WTC11 (cell line): Measurements from ENCODE around the gene ZNF232. TPM values are rescaled to one million over a fixed set of nuclear protein-coding genes. Genes with fewer than 3 reads are reported as not detected.
"Not testable (repeated sequence)": the region's sequence is repeated elsewhere in the genome, so short reads cannot be mapped to it uniquely, and the experiment has no call there.

Source experiments
- ATAC-seq: fragments of 200-7000 bp; cut with Tn5 transposase; 2 replicates; pipeline ENCODE4 v1.10.0; 2021; ENCODE audit warnings: mild to moderate bottlenecking, moderate library complexity
- CTCF ChIA-PET: fragments of 300-600 bp; sonication (Branson Sonifier 250); formaldehyde crosslinking; loops from one replicate; lab custom pipeline; 2021; ENCODE audit warnings: antibody characterized with exemption; lab: Charles Lee
- POLR2A ChIA-PET: fragments of 350-600 bp; sonication (Branson Sonifier 250); formaldehyde crosslinking; loops from one replicate; lab custom pipeline; 2021; ENCODE audit warnings: antibody characterized with exemption; lab: Charles Lee
- DNase-seq: peaks from one replicate; pipeline ENCODE4 v3.0.0; 2021; ENCODE audit warnings: low spot score
- H3K27ac Mint-ChIP-seq: 2 replicates; pipeline ENCODE4 v1.8.0; 2021; ENCODE audit warnings: mixed read lengths
- H3K27me3 Mint-ChIP-seq: 2 replicates; pipeline ENCODE4 v1.8.0; 2021; ENCODE audit warnings: low read depth, mild to moderate bottlenecking, moderate library complexity, mixed read lengths
- H3K36me3 Mint-ChIP-seq: 2 replicates; pipeline ENCODE4 v1.8.0; 2021; ENCODE audit warnings: mixed read lengths
- H3K4me1 Mint-ChIP-seq: 2 replicates; pipeline ENCODE4 v1.8.0; 2022; ENCODE audit warnings: mixed read lengths
- H3K4me3 Mint-ChIP-seq: 2 replicates; pipeline ENCODE4 v1.8.0; 2021; ENCODE audit warnings: mild to moderate bottlenecking, moderate library complexity, mixed read lengths
- H3K9me3 Mint-ChIP-seq: 2 replicates; pipeline ENCODE4 v1.8.0; 2021; ENCODE audit warnings: mixed read lengths
- ELF4 ChIP-seq: sonication (generic); formaldehyde crosslinking; IDR thresholded peaks from 2 replicates; pipeline ENCODE4 v1.8.1; 2022; ENCODE audit warnings: low read depth, mild to moderate bottlenecking, moderate library complexity, missing genetic modification reagents
- GABPB1 ChIP-seq: sonication (generic); formaldehyde crosslinking; IDR thresholded peaks from 2 replicates; pipeline ENCODE4 v1.8.1; 2023; ENCODE audit warnings: mild to moderate bottlenecking, missing genetic modification reagents
- HMGA2 ChIP-seq: fragments of 250-450 bp; sonication (Bioruptor Pico); IDR thresholded peaks from 2 replicates; pipeline ENCODE4 v1.4.0; 2021; ENCODE audit warnings: mild to moderate bottlenecking, moderate library complexity
- KAT7 ChIP-seq: sonication (generic); formaldehyde crosslinking; IDR thresholded peaks from 2 replicates; pipeline ENCODE4 v1.8.1; 2023; ENCODE audit warnings: missing genetic modification reagents, mild to moderate bottlenecking, borderline replicate concordance
- NFE2L1 ChIP-seq: sonication (generic); formaldehyde crosslinking; IDR thresholded peaks from 2 replicates; pipeline ENCODE4 v1.8.1; 2023; ENCODE audit warnings: missing genetic modification reagents
- NR2C2 ChIP-seq: sonication (generic); formaldehyde crosslinking; IDR thresholded peaks from 2 replicates; pipeline ENCODE4 v1.8.0; 2022; ENCODE audit warnings: mild to moderate bottlenecking, missing genetic modification reagents
- OVOL2 ChIP-seq: fragments of 250-450 bp; sonication (Bioruptor Pico); IDR thresholded peaks from 2 replicates; pipeline ENCODE4 v1.9.0; 2021; ENCODE audit warnings: mild to moderate bottlenecking, borderline replicate concordance
- RORB ChIP-seq: fragments of 250-450 bp; sonication (Bioruptor Pico); IDR thresholded peaks from 2 replicates; pipeline ENCODE4 v1.9.0; 2021; ENCODE audit warnings: mild to moderate bottlenecking
- SOX15 ChIP-seq: fragments of 250-450 bp; sonication (Bioruptor Pico); IDR thresholded peaks from 2 replicates; pipeline ENCODE4 v1.9.0; 2021; ENCODE audit warnings: mild to moderate bottlenecking
- TP53 ChIP-seq: sonication (generic); formaldehyde crosslinking; IDR thresholded peaks from 2 replicates; pipeline ENCODE4 v1.8.1; 2023; ENCODE audit warnings: mild to moderate bottlenecking, missing genetic modification reagents
- ZNF232 ChIP-seq: sonication (generic); formaldehyde crosslinking; IDR thresholded peaks from 2 replicates; pipeline ENCODE4 v1.8.0; 2022; ENCODE audit warnings: mild to moderate bottlenecking, missing genetic modification reagents
- ZNF263 ChIP-seq: sonication (generic); formaldehyde crosslinking; IDR thresholded peaks from 2 replicates; pipeline ENCODE4 v1.8.1; 2022; ENCODE audit warnings: low read depth, mild to moderate bottlenecking, moderate library complexity, missing genetic modification reagents
- total RNA-seq: library from RNA; stranded (reverse); gene quantifications from 3 replicates; pipeline ENCODE4 v1.2.3, GENCODE V29; 2021
- TF ChIP-seq, protein P1 (sequence below): sonication (generic); formaldehyde crosslinking; IDR thresholded peaks from 2 replicates; pipeline ENCODE4 v1.8.1; 2022; ENCODE audit warnings: low read depth, mild to moderate bottlenecking, moderate library complexity, missing genetic modification reagents, borderline replicate concordance
- TF ChIP-seq, protein P2 (sequence below): sonication (generic); formaldehyde crosslinking; conservative IDR thresholded peaks from 2 replicates; pipeline ENCODE4 v1.8.1; 2023; ENCODE audit warnings: mild to moderate bottlenecking, low read depth, missing genetic modification reagents, moderate library complexity
- TF ChIP-seq, protein P3 (sequence below): fragments of 250-450 bp; sonication (Bioruptor Pico); IDR thresholded peaks from 2 replicates; pipeline ENCODE4 v1.9.0; 2021; ENCODE audit warnings: mild to moderate bottlenecking
- TF ChIP-seq, protein P4 (sequence below): sonication (generic); formaldehyde crosslinking; IDR thresholded peaks from 2 replicates; pipeline ENCODE4 v1.8.0; 2022; ENCODE audit warnings: mild to moderate bottlenecking, missing genetic modification reagents
- TF ChIP-seq, protein P5 (sequence below): sonication (generic); formaldehyde crosslinking; IDR thresholded peaks from 2 replicates; pipeline ENCODE4 v1.8.1; 2023; ENCODE audit warnings: mild to moderate bottlenecking, moderate library complexity, missing genetic modification reagents
- TF ChIP-seq, protein P6 (sequence below): fragments of 250-450 bp; sonication (Bioruptor Pico); IDR thresholded peaks from 2 replicates; pipeline ENCODE4 v1.9.0; 2021; ENCODE audit warnings: mild to moderate bottlenecking, borderline replicate concordance
- TF ChIP-seq, protein P7 (sequence below): sonication (generic); formaldehyde crosslinking; IDR thresholded peaks from 2 replicates; pipeline ENCODE4 v1.8.0; 2022; ENCODE audit warnings: mild to moderate bottlenecking, missing genetic modification reagents

The ZNF232 gene
- total RNA-seq, 1 experiment from 2014 or later: 21.7 TPM

DNA sequence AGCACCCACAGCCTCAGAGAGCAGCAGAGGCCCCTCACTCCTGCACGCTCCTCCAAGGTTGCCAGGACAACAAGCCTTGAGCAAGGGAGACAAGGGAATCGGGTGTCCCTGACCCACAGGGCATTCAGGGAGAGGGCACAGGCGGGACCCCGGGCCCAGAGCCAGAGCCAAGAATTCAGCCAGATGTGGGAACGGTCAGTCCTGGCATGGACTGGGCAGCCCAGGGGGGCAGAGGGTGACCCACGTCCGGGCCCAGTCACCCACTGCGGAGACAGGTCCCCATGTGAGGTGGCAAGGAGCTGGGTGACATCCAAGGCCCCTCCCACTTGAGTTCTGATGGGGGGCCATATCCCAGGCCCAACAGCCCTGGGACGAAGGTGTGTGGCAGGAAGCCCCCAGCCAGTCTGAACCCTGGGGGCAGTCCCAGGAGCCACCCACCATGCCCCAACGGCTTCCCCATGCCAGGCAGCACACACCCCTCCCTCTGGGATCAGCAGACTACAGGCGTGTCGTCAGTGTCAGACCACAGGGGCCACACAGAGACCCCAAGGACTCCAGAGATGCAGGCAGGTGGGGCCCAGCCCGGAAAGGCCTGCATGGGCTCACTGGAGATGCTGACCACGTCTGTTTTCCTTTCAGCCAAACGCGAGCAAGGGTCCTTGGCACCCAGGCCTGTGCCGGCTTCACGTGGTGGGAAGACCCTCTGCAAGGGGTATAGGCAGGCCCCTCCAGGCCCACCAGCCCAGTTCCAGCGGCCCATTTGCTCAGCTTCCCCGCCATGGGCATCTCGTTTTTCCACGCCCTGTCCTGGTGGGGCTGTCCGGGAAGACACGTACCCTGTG lies 27.2 kb upstream of the ZNF232 start:
- Mint-ChIP-seq H3K36me3 (no peaks in the 10 kb centered on the region), H3K4me1 (no peaks in the 10 kb centered on the region), H3K9me3 (peaks cover 4% of the 10 kb centered on the region), H3K27me3 (no peaks in the 10 kb centered on the region; the same call in 1 of the 2 replicates), H3K4me3 (no peak overlapping the region), H3K27ac (no peak overlapping the region)
- TF ChIP-seq NR2C2: no peak
- TF ChIP-seq, protein P1, sequence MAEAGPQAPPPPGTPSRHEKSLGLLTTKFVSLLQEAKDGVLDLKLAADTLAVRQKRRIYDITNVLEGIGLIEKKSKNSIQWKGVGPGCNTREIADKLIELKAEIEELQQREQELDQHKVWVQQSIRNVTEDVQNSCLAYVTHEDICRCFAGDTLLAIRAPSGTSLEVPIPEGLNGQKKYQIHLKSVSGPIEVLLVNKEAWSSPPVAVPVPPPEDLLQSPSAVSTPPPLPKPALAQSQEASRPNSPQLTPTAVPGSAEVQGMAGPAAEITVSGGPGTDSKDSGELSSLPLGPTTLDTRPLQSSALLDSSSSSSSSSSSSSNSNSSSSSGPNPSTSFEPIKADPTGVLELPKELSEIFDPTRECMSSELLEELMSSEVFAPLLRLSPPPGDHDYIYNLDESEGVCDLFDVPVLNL (CRISPR knock-in tag): no peak
- TF ChIP-seq, protein P2, sequence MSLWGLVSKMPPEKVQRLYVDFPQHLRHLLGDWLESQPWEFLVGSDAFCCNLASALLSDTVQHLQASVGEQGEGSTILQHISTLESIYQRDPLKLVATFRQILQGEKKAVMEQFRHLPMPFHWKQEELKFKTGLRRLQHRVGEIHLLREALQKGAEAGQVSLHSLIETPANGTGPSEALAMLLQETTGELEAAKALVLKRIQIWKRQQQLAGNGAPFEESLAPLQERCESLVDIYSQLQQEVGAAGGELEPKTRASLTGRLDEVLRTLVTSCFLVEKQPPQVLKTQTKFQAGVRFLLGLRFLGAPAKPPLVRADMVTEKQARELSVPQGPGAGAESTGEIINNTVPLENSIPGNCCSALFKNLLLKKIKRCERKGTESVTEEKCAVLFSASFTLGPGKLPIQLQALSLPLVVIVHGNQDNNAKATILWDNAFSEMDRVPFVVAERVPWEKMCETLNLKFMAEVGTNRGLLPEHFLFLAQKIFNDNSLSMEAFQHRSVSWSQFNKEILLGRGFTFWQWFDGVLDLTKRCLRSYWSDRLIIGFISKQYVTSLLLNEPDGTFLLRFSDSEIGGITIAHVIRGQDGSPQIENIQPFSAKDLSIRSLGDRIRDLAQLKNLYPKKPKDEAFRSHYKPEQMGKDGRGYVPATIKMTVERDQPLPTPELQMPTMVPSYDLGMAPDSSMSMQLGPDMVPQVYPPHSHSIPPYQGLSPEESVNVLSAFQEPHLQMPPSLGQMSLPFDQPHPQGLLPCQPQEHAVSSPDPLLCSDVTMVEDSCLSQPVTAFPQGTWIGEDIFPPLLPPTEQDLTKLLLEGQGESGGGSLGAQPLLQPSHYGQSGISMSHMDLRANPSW: no peak
- TF ChIP-seq, protein P3, sequence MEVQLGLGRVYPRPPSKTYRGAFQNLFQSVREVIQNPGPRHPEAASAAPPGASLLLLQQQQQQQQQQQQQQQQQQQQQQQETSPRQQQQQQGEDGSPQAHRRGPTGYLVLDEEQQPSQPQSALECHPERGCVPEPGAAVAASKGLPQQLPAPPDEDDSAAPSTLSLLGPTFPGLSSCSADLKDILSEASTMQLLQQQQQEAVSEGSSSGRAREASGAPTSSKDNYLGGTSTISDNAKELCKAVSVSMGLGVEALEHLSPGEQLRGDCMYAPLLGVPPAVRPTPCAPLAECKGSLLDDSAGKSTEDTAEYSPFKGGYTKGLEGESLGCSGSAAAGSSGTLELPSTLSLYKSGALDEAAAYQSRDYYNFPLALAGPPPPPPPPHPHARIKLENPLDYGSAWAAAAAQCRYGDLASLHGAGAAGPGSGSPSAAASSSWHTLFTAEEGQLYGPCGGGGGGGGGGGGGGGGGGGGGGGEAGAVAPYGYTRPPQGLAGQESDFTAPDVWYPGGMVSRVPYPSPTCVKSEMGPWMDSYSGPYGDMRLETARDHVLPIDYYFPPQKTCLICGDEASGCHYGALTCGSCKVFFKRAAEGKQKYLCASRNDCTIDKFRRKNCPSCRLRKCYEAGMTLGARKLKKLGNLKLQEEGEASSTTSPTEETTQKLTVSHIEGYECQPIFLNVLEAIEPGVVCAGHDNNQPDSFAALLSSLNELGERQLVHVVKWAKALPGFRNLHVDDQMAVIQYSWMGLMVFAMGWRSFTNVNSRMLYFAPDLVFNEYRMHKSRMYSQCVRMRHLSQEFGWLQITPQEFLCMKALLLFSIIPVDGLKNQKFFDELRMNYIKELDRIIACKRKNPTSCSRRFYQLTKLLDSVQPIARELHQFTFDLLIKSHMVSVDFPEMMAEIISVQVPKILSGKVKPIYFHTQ: no peak
- TF ChIP-seq, protein P4, sequence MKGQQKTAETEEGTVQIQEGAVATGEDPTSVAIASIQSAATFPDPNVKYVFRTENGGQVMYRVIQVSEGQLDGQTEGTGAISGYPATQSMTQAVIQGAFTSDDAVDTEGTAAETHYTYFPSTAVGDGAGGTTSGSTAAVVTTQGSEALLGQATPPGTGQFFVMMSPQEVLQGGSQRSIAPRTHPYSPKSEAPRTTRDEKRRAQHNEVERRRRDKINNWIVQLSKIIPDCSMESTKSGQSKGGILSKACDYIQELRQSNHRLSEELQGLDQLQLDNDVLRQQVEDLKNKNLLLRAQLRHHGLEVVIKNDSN (CRISPR knock-in tag): no peak
- no peak for TF ChIP-seq ELF4 (CRISPR knock-in tag)
- TF ChIP-seq SOX15 (CRISPR knock-in tag): no peak
- TF ChIP-seq HMGA2 (CRISPR knock-in tag): no peak
- TF ChIP-seq GABPB1 (CRISPR knock-in tag): no peak
- no peak for TF ChIP-seq NFE2L1 (CRISPR knock-in tag)
- TF ChIP-seq, protein P5, sequence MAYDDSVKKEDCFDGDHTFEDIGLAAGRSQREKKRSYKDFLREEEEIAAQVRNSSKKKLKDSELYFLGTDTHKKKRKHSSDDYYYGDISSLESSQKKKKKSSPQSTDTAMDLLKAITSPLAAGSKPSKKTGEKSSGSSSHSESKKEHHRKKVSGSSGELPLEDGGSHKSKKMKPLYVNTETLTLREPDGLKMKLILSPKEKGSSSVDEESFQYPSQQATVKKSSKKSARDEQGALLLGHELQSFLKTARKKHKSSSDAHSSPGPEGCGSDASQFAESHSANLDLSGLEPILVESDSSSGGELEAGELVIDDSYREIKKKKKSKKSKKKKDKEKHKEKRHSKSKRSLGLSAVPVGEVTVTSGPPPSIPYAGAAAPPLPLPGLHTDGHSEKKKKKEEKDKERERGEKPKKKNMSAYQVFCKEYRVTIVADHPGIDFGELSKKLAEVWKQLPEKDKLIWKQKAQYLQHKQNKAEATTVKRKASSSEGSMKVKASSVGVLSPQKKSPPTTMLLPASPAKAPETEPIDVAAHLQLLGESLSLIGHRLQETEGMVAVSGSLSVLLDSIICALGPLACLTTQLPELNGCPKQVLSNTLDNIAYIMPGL (CRISPR knock-in tag): no peak
- no peak for TF ChIP-seq RORB (CRISPR knock-in tag)
- TF ChIP-seq, protein P6, sequence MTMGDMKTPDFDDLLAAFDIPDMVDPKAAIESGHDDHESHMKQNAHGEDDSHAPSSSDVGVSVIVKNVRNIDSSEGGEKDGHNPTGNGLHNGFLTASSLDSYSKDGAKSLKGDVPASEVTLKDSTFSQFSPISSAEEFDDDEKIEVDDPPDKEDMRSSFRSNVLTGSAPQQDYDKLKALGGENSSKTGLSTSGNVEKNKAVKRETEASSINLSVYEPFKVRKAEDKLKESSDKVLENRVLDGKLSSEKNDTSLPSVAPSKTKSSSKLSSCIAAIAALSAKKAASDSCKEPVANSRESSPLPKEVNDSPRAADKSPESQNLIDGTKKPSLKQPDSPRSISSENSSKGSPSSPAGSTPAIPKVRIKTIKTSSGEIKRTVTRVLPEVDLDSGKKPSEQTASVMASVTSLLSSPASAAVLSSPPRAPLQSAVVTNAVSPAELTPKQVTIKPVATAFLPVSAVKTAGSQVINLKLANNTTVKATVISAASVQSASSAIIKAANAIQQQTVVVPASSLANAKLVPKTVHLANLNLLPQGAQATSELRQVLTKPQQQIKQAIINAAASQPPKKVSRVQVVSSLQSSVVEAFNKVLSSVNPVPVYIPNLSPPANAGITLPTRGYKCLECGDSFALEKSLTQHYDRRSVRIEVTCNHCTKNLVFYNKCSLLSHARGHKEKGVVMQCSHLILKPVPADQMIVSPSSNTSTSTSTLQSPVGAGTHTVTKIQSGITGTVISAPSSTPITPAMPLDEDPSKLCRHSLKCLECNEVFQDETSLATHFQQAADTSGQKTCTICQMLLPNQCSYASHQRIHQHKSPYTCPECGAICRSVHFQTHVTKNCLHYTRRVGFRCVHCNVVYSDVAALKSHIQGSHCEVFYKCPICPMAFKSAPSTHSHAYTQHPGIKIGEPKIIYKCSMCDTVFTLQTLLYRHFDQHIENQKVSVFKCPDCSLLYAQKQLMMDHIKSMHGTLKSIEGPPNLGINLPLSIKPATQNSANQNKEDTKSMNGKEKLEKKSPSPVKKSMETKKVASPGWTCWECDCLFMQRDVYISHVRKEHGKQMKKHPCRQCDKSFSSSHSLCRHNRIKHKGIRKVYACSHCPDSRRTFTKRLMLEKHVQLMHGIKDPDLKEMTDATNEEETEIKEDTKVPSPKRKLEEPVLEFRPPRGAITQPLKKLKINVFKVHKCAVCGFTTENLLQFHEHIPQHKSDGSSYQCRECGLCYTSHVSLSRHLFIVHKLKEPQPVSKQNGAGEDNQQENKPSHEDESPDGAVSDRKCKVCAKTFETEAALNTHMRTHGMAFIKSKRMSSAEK (CRISPR knock-in tag): no peak
- TF ChIP-seq OVOL2 (CRISPR knock-in tag): no peak
- TF ChIP-seq, protein P7, sequence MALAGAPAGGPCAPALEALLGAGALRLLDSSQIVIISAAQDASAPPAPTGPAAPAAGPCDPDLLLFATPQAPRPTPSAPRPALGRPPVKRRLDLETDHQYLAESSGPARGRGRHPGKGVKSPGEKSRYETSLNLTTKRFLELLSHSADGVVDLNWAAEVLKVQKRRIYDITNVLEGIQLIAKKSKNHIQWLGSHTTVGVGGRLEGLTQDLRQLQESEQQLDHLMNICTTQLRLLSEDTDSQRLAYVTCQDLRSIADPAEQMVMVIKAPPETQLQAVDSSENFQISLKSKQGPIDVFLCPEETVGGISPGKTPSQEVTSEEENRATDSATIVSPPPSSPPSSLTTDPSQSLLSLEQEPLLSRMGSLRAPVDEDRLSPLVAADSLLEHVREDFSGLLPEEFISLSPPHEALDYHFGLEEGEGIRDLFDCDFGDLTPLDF: no peak
- no peak for TF ChIP-seq TP53 (CRISPR knock-in tag)
- no peak for TF ChIP-seq ZNF232 (CRISPR knock-in tag)
- no peak for TF ChIP-seq ZNF263 (CRISPR knock-in tag)
- TF ChIP-seq KAT7 (CRISPR knock-in tag): no peak
- no peak for DNase-seq
- ChIA-PET CTCF (no interaction called here), POLR2A (no interaction called here)
- ATAC-seq: no peak

DNA sequence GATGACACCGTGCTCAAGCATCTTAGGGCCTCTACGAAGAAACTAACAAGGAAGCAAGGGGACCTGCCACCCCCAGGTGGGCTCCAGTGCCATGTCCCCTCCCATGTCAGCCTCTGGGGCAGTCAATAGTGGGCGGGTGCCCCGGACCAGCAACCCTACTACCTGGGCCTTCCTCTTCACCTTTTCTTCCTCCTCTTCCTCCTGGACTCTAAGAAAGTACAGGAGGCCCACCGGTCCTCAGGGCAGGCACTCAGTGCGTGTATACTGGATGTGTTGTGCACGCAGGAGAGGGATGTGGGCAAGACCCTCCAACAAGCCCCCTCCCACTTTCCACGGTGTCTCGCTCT lies 26.5 kb upstream of the ZNF232 start:
- H3K27ac Mint-ChIP-seq, DNase-seq, H3K4me3 Mint-ChIP-seq, H3K4me1 Mint-ChIP-seq, H3K9me3 Mint-ChIP-seq, ATAC-seq, CTCF ChIA-PET, H3K36me3 Mint-ChIP-seq, POLR2A ChIA-PET, H3K27me3 Mint-ChIP-seq: not testable (repeated sequence)
